ENCODE results near the gene UROS. TPM values are rescaled to one million over a fixed set of nuclear protein-coding genes. Genes with fewer than 3 reads are reported as not detected.

UROS gene
- total RNA-seq, 2 experiments from 2014 or later = 43.8 to 57.9 TPM

DNA sequence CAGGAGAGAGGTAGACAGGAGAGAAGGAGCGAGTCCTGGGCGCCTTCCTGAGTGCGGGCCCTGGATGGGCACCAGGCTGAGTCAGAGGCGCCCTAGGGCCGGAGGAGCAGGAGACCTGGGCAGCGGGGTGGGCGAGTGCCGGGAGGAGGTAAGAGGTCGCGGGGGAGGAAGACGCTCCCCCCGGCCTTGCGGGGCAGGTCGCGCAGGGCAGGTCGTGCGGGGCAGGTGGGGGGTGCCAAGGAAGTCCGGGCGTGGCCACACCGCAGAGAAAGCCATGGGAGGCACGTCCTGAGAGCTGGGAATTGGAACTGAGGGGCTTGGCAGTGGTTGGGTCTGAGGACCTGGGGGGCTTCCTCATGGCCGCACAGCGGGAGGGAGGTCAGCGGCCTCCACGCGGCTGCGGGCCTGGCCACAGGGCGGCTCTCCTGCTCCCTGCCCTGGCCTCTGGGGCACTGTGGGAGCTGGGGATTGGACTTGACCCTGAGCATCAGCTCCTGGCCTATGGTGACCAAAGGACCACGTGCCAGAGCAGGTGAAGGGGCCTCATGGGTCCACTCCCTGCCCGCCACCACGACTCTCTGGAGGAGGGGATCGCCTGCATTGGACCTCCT, 48.4 kb downstream of the UROS start:
- CTCF ChIA-PET = no interaction called here
- H3K4me3 Mint-ChIP-seq = no peak overlapping the region
- no peaks in the 10 kb centered on the region for H3K9me3 Mint-ChIP-seq (ENCODE audit: low read depth)
- ATAC-seq (no peak), DNase-seq (no peak)
- no peaks in the 10 kb centered on the region for H3K36me3 Mint-ChIP-seq
- no peak overlapping the region for H3K27ac Mint-ChIP-seq
- H3K27me3 Mint-ChIP-seq = no peaks in the 10 kb centered on the region
- no peaks in the 10 kb centered on the region for H3K4me1 Mint-ChIP-seq

DNA sequence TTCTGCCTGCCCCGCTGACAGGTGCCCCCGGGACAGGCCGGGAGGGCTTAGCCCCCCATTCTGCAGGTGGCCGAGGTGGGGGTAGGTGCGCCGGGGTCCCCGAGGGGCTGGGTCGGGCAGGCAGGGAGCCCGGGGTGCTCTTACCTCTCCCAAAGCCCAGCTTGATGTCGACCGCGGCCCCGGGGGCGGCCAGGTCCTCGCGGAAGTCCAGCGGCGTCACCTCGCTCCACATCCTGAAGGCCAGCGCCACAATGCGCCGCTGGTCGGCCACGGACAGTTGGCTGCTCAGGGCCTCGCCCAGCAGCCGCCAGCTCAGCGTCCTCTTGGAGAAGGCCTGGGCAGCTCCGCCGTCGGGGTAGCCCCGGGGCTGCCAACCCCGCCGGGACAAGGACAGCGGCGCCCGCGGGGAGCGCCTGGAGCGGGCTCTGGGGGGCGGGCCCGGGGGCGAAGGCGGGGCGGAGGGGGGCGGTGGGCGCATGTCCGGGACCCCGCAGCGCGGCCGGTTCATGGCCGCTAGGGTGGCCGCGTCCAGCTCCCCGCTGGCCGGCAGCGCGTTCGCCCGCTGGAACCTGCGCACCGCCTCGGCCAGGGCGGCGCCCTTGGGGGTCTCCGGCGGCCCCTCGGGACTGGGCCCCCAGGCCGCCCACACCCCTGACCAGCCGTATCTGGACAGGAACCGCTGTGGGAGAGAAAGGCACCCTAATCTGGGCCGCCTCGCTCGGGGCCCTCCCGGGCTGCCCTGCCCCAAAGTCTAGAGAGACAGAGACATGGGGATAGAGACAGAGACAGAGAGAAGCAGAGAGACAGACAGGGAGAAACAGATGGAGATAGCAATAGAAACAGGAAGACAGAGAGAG, 49.1 kb downstream of the UROS start:
- Mint-ChIP-seq H3K36me3 (peaks cover 2% of the 10 kb centered on the region), H3K4me3 (no peak overlapping the region), H3K4me1 (no peaks in the 10 kb centered on the region), H3K27ac (no peak overlapping the region), H3K9me3 (ENCODE audit: low read depth) (no peaks in the 10 kb centered on the region), H3K27me3 (no peaks in the 10 kb centered on the region)
- CTCF ChIA-PET = no interaction called here
- DNase-seq (no peak), ATAC-seq (no peak)

DNA sequence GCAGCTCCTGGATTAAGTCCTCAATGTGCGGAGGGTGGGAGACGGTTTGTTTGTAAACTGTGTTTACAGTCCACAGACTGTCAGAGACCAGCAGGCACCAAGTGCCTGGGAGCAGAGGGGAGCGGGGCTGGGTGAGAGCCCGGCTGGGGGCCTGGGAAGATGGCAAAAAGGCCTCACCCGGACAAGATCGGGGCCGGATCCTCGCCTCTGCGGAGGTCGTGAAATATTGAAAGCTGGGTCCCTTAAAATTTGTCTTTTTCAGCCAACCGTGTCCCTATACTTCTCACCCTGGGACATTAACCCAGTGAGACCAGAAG, 50.2 kb downstream of the UROS start:
- Mint-ChIP-seq H3K36me3 (peaks cover 2% of the 10 kb centered on the region), H3K4me1 (no peaks in the 10 kb centered on the region)
- CTCF ChIA-PET = no interaction called here

DNA sequence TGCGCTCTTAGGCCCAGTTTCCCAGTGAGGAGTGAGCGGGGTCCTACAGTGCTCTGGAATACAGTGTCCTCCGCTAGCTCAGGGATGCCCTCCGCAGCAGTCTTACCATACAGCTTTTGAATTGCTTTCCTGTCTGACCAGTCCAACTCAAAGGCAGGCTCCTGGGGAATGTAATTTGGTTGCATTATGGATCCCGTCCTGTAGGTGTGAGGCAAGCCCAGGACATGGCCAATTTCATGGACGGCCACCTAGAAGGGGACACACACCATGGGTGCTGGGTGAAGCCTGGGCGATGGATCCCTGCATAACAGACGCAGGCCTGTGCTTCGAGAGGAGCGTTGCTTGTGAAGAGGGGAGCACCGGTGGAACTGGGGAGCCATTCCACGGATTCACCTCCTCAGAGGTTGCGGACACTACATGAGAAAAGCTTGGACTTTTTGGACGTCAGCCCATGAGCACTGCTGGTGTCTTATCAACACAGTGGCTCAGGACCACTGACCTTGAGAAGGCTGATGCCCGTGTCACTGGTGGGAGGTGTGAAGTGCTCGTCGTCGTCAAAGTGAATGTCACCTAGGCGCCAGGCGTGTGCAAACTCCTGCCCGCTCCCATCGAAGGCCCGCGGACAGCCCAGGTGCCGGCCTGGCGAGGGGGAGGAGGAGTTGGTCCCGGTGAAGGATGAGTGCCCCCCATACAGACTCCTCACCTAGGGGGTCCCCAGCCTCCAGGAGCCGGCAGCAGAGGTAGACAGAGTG, 50.8 kb downstream of the UROS start:
- no peaks in the 10 kb centered on the region for H3K9me3 Mint-ChIP-seq (ENCODE audit: low read depth)
- H3K27ac Mint-ChIP-seq = no peak overlapping the region
- CTCF ChIA-PET = no interaction called here
- H3K4me3 Mint-ChIP-seq = no peak overlapping the region
- H3K36me3 Mint-ChIP-seq = peaks cover 2% of the 10 kb centered on the region
- DNase-seq = no peak
- no peaks in the 10 kb centered on the region for H3K27me3 Mint-ChIP-seq
- H3K4me1 Mint-ChIP-seq = no peaks in the 10 kb centered on the region
- no peak for ATAC-seq

More for the DNA sequence above, 50.2 kb downstream of the UROS start:
- no peak overlapping the region for H3K4me3 Mint-ChIP-seq
- DNase-seq (no peak), ATAC-seq (no peak)
- H3K27ac Mint-ChIP-seq = no peak overlapping the region
- H3K9me3 Mint-ChIP-seq (ENCODE audit: low read depth) = no peaks in the 10 kb centered on the region
- no peaks in the 10 kb centered on the region for H3K27me3 Mint-ChIP-seq

DNA sequence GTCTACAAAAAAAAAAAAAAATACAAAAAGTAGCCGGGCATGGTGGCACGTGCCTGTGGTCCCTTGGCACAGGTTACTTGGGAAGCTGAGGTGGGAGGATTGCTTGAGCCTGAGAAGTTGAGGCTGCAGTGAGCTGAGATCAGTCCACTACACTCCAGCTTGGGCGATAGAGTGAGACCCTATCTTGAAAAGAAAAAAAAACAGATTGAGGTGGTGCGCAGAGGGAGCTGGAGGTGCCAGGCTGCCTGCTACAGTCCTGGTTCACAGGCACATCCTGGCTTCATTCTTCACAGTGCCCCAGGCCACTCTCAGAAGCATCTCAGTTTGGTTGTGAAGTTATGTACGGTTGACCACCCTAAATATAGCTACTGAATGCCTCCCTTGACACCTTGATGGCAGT, 52.2 kb downstream of the UROS start:
- Mint-ChIP-seq H3K27me3 (no peaks in the 10 kb centered on the region), H3K27ac (no peak overlapping the region), H3K36me3 (peaks cover 7% of the 10 kb centered on the region), H3K4me3 (no peak overlapping the region), H3K9me3 (ENCODE audit: low read depth) (no peaks in the 10 kb centered on the region), H3K4me1 (no peaks in the 10 kb centered on the region)
- DNase-seq (no peak), ATAC-seq (no peak)
- CTCF ChIA-PET = no interaction called here

DNA sequence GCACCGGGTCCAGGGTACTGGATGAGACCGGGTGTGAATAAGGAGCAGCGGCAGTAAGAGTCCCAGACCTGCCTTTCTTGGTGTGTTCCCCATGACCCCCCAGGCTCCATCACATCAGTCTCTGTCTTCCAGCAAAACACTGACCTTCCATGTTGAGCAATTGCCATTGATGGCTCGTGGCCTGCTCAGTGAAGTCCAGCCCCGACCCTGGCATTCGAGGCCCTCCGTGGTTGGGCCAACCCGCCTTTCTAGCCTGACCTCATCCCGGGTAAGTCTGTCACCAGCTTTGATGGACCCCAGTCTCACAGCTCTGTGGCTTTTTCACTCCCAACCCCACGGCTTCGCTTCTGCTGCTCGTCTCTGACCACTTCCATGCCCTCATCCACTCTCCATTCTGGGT, 53.9 kb downstream of the UROS start:
- ATAC-seq (no peak), DNase-seq (no peak)
- H3K9me3 Mint-ChIP-seq (ENCODE audit: low read depth) = no peaks in the 10 kb centered on the region
- no peaks in the 10 kb centered on the region for H3K4me1 Mint-ChIP-seq
- H3K27ac Mint-ChIP-seq = no peak overlapping the region
- H3K4me3 Mint-ChIP-seq = no peak overlapping the region
- H3K27me3 Mint-ChIP-seq = no peaks in the 10 kb centered on the region
- H3K36me3 Mint-ChIP-seq = peaks cover 21% of the 10 kb centered on the region
- CTCF ChIA-PET = interaction anchor here (1.0 kb wide), 1 partner anchor 54 kb away, joined by 3 read pairs; the partner anchor contains the start of genes BCCIP and UROS

DNA sequence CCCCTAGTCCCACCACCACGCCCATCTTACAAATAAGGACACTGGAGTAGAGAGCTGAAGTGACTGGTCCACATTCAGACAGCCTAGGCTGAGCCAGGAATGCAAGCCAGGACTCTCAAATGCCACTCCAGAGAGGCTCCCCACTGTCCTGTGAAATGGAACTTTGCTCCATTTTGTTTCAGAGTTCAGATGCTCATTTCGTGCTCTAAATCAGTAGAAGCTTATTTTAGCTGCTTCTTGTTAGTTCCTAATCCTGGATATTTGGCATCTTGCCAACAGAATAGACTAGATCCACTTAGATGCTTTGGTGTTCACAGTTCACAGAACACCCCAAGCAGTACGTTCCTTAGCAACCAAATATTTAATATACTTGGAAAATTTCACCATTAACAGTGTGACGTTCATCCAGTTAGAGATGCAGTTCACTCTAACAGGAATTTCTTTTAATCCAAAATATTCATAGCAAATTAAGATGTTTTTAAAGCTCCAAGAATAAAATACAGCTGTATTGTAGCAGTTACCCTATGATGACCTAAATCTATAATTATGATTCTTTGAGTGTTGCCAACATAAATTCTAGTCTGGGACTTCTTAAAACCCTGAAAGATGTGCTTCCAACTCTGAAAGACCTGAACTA, 54.7 kb downstream of the UROS start:
- Mint-ChIP-seq H3K9me3 (ENCODE audit: low read depth) (no peaks in the 10 kb centered on the region), H3K4me3 (no peak overlapping the region), H3K27me3 (no peaks in the 10 kb centered on the region), H3K36me3 (peaks cover 27% of the 10 kb centered on the region), H3K27ac (no peak overlapping the region), H3K4me1 (no peaks in the 10 kb centered on the region)
- no peak for ATAC-seq
- DNase-seq = no peak
- CTCF ChIA-PET = interaction anchor here (1.0 kb wide), 1 partner anchor 55 kb away, joined by 3 read pairs; the partner anchor contains the start of genes BCCIP and UROS

DNA sequence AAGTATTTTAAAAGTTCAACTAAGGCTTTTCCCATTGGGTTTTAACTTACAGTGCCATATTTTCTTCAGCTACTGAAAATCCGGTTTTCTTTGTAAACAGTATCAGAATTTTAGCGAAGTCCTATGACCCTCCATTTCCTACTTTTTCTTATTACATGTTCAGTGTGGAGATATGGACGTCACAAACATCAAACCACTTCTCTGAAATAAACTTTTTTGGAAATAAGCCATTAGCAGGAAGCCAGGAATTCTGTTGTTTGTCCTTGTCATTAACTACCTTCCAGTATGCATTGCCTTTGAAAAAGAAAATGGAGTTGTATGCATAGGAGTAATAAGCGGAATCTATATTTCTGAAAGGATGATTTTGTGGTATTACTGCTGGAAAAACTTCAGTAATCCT, 56.5 kb downstream of the UROS start:
- Mint-ChIP-seq H3K4me3 (no peak overlapping the region), H3K9me3 (ENCODE audit: low read depth) (no peaks in the 10 kb centered on the region), H3K27ac (no peak overlapping the region), H3K36me3 (peaks cover 35% of the 10 kb centered on the region), H3K4me1 (no peaks in the 10 kb centered on the region), H3K27me3 (no peaks in the 10 kb centered on the region)
- CTCF ChIA-PET = no interaction called here
- ATAC-seq = no peak
- DNase-seq = no peak

DNA sequence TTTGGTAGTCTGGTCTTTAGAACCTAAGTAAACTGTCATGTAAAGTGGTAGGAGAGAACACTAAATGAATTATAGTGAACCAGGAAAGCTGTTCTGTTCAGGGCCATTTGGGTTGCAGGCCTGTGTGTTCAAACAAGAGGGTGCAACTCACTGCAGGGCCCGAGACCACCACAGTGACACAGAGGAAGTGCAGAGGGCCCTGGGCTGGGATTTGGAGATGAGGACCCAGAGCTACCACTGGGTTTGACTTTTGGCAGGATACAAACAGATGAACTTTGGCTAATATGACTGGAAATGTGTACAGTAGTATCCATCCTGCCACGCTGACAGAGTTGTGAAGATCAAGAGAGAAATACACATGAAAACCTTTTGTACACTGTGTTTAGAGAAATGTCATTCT, 57.2 kb downstream of the UROS start:
- Mint-ChIP-seq H3K27me3 (no peaks in the 10 kb centered on the region), H3K27ac (no peak overlapping the region), H3K9me3 (ENCODE audit: low read depth) (no peaks in the 10 kb centered on the region), H3K4me1 (no peaks in the 10 kb centered on the region), H3K36me3 (peaks cover 39% of the 10 kb centered on the region), H3K4me3 (no peak overlapping the region)
- CTCF ChIA-PET = no interaction called here
- no peak for DNase-seq
- no peak for ATAC-seq

DNA sequence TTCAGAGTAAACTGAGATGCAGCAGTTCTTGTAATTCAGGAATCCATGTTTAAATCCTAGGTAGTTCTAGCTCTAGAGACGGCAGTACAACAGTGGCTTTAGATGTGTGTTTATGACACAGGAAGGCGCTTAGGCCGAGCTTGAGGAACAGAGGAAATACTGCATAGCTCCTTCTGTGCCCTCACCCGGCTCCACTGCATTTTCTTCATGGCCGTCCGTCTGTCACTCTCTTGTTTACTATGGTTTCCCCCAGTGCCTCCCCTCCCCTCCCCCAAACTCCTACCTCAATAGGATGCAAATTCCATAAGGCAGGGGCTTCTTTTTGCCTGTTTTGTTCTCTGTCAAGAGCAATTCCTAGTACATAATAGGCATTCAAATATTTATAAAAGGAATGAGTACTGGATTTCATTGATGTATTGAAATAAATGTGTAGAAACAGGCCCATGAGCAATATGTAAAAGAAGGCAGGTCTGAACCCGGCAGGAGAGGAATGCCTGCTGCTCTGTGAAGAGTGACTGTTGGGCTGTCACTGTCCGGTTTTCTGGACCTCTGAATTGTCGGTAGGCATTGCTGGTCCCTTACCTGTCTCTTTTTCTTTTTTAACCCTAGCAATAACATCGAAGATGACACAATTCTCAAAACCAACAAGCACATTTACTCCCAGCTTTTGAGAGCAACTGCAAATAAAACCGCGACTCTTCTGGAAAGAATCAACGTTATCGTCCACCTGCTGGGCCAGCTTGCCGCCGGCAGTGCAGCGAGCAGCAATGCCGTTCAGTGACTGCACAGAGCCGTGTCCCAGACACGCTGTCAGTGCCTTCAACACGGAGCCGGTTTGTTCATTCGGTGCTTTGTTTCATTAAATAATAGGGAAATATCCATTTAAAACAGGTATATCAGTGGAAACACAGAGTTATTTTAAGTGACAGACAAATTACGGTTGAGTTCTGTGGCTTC, 60.1 kb downstream of the UROS start:
- no peak for DNase-seq
- CTCF ChIA-PET = interaction anchor here (1.6 kb wide), 1 partner anchor 59 kb away, joined by 5 read pairs; the partner anchor contains the start of gene UROS
- Mint-ChIP-seq H3K4me1 (no peaks in the 10 kb centered on the region), H3K27ac (no peak overlapping the region), H3K36me3 (peaks cover 52% of the 10 kb centered on the region), H3K27me3 (no peaks in the 10 kb centered on the region), H3K4me3 (no peak overlapping the region), H3K9me3 (ENCODE audit: low read depth) (no peaks in the 10 kb centered on the region)
- no peak for ATAC-seq

DNA sequence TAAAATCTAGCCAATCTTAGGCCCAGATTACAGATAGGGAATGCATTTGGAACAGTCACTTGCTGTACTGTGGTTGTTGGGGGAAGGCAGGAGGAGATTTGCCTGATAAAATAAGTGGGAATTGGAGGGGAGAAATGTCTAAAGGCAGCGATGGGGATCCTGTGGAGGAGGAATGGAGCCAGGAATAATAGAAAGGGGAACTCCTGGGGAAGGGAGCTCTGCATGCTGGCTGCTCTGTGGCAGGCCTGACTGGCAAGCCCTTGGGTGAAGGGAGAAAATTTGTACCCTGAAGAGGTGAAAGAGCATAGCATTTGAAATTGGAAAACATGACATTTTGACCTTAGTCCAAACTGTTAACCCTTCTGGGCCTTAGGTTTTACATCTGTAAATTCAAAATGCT, 61.1 kb downstream of the UROS start:
- no peak for DNase-seq
- no peak for ATAC-seq
- Mint-ChIP-seq H3K27me3 (no peaks in the 10 kb centered on the region), H3K36me3 (peaks cover 56% of the 10 kb centered on the region), H3K9me3 (ENCODE audit: low read depth) (no peaks in the 10 kb centered on the region), H3K4me1 (no peaks in the 10 kb centered on the region), H3K27ac (no peak overlapping the region), H3K4me3 (no peak overlapping the region)
- CTCF ChIA-PET = no interaction called here

DNA sequence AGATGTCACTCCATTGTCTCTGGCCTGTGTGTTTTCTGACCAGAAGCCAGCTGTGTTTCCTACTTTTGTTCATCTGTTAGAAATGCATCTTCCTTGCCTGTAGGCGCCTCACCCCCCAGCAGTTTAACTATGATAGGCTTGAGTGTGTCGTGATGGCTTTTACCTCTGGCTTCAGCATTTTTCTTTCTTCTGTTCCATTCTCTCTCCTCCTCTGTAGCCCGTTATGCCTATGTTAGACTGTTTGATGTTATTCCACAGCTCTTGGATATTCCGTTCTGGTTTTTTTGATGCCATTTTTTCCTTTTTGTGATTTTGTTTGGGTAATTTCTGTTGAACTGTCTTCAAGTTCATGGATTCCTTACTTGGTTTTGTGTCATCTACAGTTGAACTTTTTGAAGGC, 65.3 kb downstream of the UROS start:
- ATAC-seq = no peak
- no peaks in the 10 kb centered on the region for H3K9me3 Mint-ChIP-seq (ENCODE audit: low read depth)
- H3K27me3 Mint-ChIP-seq = no peaks in the 10 kb centered on the region
- H3K36me3 Mint-ChIP-seq = peaks cover 52% of the 10 kb centered on the region
- H3K27ac Mint-ChIP-seq = no peak overlapping the region
- H3K4me1 Mint-ChIP-seq = no peaks in the 10 kb centered on the region
- no peak overlapping the region for H3K4me3 Mint-ChIP-seq
- CTCF ChIA-PET = interaction anchor here (1.3 kb wide), 1 partner anchor 21 kb away, joined by 3 read pairs; no protein-coding TSS in a partner anchor
- no peak for DNase-seq

Measured in activated CD8-positive, alpha-beta memory T cell treated with anti-CD3 and anti-CD28 coated beads, Interleukin-2, amount 10 ng/mL, durations not matched to agents 7 days and 5 days (primary cell).